Measurements from ENCODE around the gene BMPR1B.

BMPR1B gene

DNA sequence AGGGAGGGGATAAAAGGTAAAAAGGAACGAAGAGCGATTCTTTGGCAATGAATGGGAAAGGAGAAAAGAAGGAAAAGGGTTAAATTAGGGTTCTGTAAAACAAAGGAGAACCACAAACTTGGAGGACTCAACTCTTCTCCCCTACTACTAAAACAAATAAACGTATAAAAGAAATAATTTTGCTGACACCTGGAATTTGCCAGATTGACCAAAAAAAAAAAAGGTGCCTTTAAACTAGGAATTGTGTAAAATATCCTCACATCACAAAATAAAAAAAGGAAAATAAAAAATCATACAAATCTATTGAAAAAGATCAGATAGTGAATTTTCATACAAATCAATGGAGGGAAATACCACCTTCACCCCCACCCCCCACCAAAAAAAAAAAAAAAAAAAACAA is 129.3 kb downstream of the BMPR1B start:
- no peak for FAIRE-seq
- DNase-seq (ENCODE audit: insufficient read length, low spot score): no peak
- TF ChIP-seq POLR2A (IDR thresholded peaks at IDR 0.05; ENCODE audit: low read depth, low read length) (no peak), POU2F2 (IDR thresholded peaks at IDR 0.05; ENCODE audit: low read depth, low read length) (no peak), SPI1 (IDR thresholded peaks at IDR 0.05; ENCODE audit: low read depth, low read length) (no peak), TAF1 (IDR thresholded peaks at IDR 0.05; ENCODE audit: low read depth, low read length) (no peak), POLR2AphosphoS5 (IDR thresholded peaks at IDR 0.05; ENCODE audit: low read depth, low read length) (no peak), PAX5 (IDR thresholded peaks at IDR 0.05; ENCODE audit: insufficient read depth, low read length, severe bottlenecking) (no peak)

DNA sequence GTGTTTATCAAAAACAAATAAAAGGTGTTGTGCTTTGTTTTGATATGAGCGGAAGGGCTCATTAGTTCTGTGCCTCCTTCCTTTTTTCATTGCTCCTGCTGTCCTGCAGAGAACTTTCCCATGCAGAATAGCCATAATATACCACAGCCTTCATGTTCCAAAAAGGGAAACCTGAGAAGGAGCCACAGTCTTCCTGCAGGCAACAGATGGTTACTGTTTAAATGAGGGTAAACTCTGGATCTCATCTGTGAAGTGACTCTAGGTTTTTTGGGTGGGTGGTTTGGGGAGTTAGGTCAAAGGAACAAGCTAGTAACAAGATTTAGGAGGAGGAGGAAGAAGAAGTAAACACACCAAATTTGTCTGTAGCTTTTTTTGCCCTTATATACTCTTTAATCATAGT is 131.8 kb downstream of the BMPR1B start:
- no peak for FAIRE-seq
- no peak for DNase-seq (ENCODE audit: insufficient read length, low spot score)
- TF ChIP-seq PAX5 (IDR thresholded peaks at IDR 0.05; ENCODE audit: insufficient read depth, low read length, severe bottlenecking): no peak
- TF ChIP-seq POLR2AphosphoS5 (IDR thresholded peaks at IDR 0.05; ENCODE audit: low read depth, low read length): no peak
- TF ChIP-seq TAF1 (IDR thresholded peaks at IDR 0.05; ENCODE audit: low read depth, low read length): no peak
- TF ChIP-seq POU2F2 (IDR thresholded peaks at IDR 0.05; ENCODE audit: low read depth, low read length): no peak
- TF ChIP-seq SPI1 (IDR thresholded peaks at IDR 0.05; ENCODE audit: low read depth, low read length): no peak
- no peak for TF ChIP-seq POLR2A (IDR thresholded peaks at IDR 0.05; ENCODE audit: low read depth, low read length)

DNA sequence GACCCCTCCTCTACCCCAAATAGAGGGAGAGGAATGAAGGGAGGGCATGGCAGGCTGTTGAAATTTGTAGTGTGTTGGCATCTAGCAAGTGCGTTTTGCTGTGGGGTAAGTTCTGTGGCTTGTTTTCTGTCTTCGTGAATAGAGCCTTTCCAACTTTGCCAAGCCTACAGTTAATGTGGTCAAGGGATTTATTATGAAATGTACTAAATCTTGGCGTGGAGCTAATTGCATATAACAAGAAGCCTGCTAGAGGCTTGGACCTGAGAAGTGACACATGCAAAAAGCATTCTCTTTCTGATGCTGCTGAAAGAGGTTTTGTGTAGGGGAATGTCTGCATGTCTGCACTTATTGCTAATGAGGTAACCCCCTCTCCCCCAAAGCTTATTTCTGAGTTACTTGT is 132.2 kb downstream of the BMPR1B start:
- TF ChIP-seq POLR2A (IDR thresholded peaks at IDR 0.05; ENCODE audit: low read depth, low read length): no peak
- TF ChIP-seq TAF1 (IDR thresholded peaks at IDR 0.05; ENCODE audit: low read depth, low read length): no peak
- no peak for TF ChIP-seq PAX5 (IDR thresholded peaks at IDR 0.05; ENCODE audit: insufficient read depth, low read length, severe bottlenecking)
- no peak for DNase-seq (ENCODE audit: insufficient read length, low spot score)
- FAIRE-seq: no peak

DNA sequence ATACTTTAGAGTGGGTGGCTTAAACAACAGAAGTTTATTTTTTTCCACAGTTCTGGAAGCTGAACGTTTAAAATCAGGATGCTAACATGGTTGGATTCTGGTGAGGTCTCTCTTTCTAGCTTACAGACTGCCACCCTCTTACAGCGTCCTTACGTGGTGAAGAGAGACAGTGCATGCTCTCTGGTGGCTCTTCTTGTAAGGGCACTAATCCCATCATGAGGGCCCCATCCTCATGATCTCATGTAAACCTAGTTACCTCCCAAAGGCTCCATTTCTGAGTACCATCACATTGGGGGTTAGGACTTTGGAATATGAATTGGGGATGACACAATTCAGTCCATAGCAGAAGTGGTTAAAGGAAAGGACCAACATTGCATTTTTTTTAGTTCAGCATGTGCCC is 132.8 kb downstream of the BMPR1B start:
- FAIRE-seq: no peak
- DNase-seq (ENCODE audit: insufficient read length, low spot score): no peak

GRCh38 chr4:94892051-94892450 is 134.3 kb downstream of the BMPR1B start:
- TF ChIP-seq POLR2AphosphoS5 (IDR thresholded peaks at IDR 0.05; ENCODE audit: low read depth, low read length) (no peak), POLR2A (IDR thresholded peaks at IDR 0.05; ENCODE audit: low read depth, low read length) (no peak), TAF1 (IDR thresholded peaks at IDR 0.05; ENCODE audit: low read depth, low read length) (no peak), PAX5 (IDR thresholded peaks at IDR 0.05; ENCODE audit: insufficient read depth, low read length, severe bottlenecking) (no peak), SPI1 (IDR thresholded peaks at IDR 0.05; ENCODE audit: low read depth, low read length) (no peak), POU2F2 (IDR thresholded peaks at IDR 0.05; ENCODE audit: low read depth, low read length) (no peak)
- FAIRE-seq: no peak

More for the DNA sequence above, 132.8 kb downstream of the BMPR1B start:
- TF ChIP-seq POLR2AphosphoS5 (IDR thresholded peaks at IDR 0.05; ENCODE audit: low read depth, low read length) (no peak), POU2F2 (IDR thresholded peaks at IDR 0.05; ENCODE audit: low read depth, low read length) (no peak), POLR2A (IDR thresholded peaks at IDR 0.05; ENCODE audit: low read depth, low read length) (no peak), TAF1 (IDR thresholded peaks at IDR 0.05; ENCODE audit: low read depth, low read length) (no peak), PAX5 (IDR thresholded peaks at IDR 0.05; ENCODE audit: insufficient read depth, low read length, severe bottlenecking) (no peak)

GRCh38 chr4:94895081-94895480 is 137.3 kb downstream of the BMPR1B start:
- TF ChIP-seq POU2F2 (IDR thresholded peaks at IDR 0.05; ENCODE audit: low read depth, low read length) (no peak), POLR2A (IDR thresholded peaks at IDR 0.05; ENCODE audit: low read depth, low read length) (no peak), TAF1 (IDR thresholded peaks at IDR 0.05; ENCODE audit: low read depth, low read length) (no peak), POLR2AphosphoS5 (IDR thresholded peaks at IDR 0.05; ENCODE audit: low read depth, low read length) (no peak), PAX5 (IDR thresholded peaks at IDR 0.05; ENCODE audit: insufficient read depth, low read length, severe bottlenecking) (no peak), SPI1 (IDR thresholded peaks at IDR 0.05; ENCODE audit: low read depth, low read length) (no peak)
- no peak for FAIRE-seq

More at GRCh38 chr4:94892051-94892450, 134.3 kb downstream of the BMPR1B start:
- DNase-seq (ENCODE audit: insufficient read length, low spot score): no peak

GRCh38 chr4:94897023-94897422 is 139.3 kb downstream of the BMPR1B start:
- no peak for FAIRE-seq
- no peak for TF ChIP-seq POLR2AphosphoS5 (IDR thresholded peaks at IDR 0.05; ENCODE audit: low read depth, low read length)
- TF ChIP-seq POLR2A (IDR thresholded peaks at IDR 0.05; ENCODE audit: low read depth, low read length): no peak
- no peak for TF ChIP-seq POU2F2 (IDR thresholded peaks at IDR 0.05; ENCODE audit: low read depth, low read length)
- TF ChIP-seq PAX5 (IDR thresholded peaks at IDR 0.05; ENCODE audit: insufficient read depth, low read length, severe bottlenecking): no peak
- no peak for TF ChIP-seq SPI1 (IDR thresholded peaks at IDR 0.05; ENCODE audit: low read depth, low read length)
- no peak for TF ChIP-seq TAF1 (IDR thresholded peaks at IDR 0.05; ENCODE audit: low read depth, low read length)
- no peak for DNase-seq (ENCODE audit: insufficient read length, low spot score)

More at GRCh38 chr4:94895081-94895480, 137.3 kb downstream of the BMPR1B start:
- DNase-seq (ENCODE audit: insufficient read length, low spot score): no peak

DNA sequence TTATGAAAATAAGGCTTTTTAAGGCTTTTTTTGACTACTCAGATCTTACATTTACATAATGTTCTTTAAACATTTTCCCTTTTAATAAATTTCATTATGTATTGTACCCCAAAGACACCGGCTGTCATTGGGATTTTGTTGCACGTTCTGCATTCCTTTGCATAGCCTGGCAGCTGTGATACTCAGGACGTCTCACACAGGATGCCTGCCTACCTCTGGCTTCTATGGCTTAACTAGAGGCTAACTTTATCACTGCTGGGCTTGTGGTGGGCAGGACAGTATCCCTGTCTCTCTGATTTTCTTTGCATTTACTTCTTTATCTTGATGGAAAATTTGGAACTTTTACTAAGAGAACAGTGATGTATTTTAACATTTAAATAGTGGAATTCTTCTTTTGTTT is 147.8 kb downstream of the BMPR1B start:
- no peak for FAIRE-seq
- DNase-seq (ENCODE audit: insufficient read length, low spot score): no peak
- TF ChIP-seq POU2F2 (IDR thresholded peaks at IDR 0.05; ENCODE audit: low read depth, low read length) (no peak), POLR2A (IDR thresholded peaks at IDR 0.05; ENCODE audit: low read depth, low read length) (no peak), TAF1 (IDR thresholded peaks at IDR 0.05; ENCODE audit: low read depth, low read length) (no peak), POLR2AphosphoS5 (IDR thresholded peaks at IDR 0.05; ENCODE audit: low read depth, low read length) (no peak), SPI1 (IDR thresholded peaks at IDR 0.05; ENCODE audit: low read depth, low read length) (no peak), PAX5 (IDR thresholded peaks at IDR 0.05; ENCODE audit: insufficient read depth, low read length, severe bottlenecking) (no peak)

- no peak for TF ChIP-seq SPI1 (IDR thresholded peaks at IDR 0.05; ENCODE audit: low read depth, low read length)
- TF ChIP-seq TAF1 (IDR thresholded peaks at IDR 0.05; ENCODE audit: low read depth, low read length): no peak
- no peak for TF ChIP-seq PAX5 (IDR thresholded peaks at IDR 0.05; ENCODE audit: insufficient read depth, low read length, severe bottlenecking)
- TF ChIP-seq POLR2A (IDR thresholded peaks at IDR 0.05; ENCODE audit: low read depth, low read length): no peak
- no peak for TF ChIP-seq POLR2AphosphoS5 (IDR thresholded peaks at IDR 0.05; ENCODE audit: low read depth, low read length)
- no peak for TF ChIP-seq POU2F2 (IDR thresholded peaks at IDR 0.05; ENCODE audit: low read depth, low read length)
- no peak for DNase-seq (ENCODE audit: insufficient read length, low spot score)
- no peak for FAIRE-seq
These were observed 151.9 kb downstream of the BMPR1B start for GRCh38 chr4:94909645-94910044.

- FAIRE-seq: no peak
- no peak for DNase-seq (ENCODE audit: insufficient read length, low spot score)
- no peak for TF ChIP-seq POLR2AphosphoS5 (IDR thresholded peaks at IDR 0.05; ENCODE audit: low read depth, low read length)
These were observed 153.4 kb downstream of the BMPR1B start for GRCh38 chr4:94911106-94911505.

Data from GM12891 (cell line).